ENCODE data around the gene IGF2BP2. TPM values are rescaled to one million over a fixed set of nuclear protein-coding genes. Genes with fewer than 3 reads are reported as not detected.
"Not testable (repeated sequence)": the region's sequence is repeated elsewhere in the genome, so short reads cannot be mapped to it uniquely, and the experiment has no call there.

IGF2BP2 gene
- total RNA-seq, 1 experiment from 2014 or later = 42.2 TPM

DNA sequence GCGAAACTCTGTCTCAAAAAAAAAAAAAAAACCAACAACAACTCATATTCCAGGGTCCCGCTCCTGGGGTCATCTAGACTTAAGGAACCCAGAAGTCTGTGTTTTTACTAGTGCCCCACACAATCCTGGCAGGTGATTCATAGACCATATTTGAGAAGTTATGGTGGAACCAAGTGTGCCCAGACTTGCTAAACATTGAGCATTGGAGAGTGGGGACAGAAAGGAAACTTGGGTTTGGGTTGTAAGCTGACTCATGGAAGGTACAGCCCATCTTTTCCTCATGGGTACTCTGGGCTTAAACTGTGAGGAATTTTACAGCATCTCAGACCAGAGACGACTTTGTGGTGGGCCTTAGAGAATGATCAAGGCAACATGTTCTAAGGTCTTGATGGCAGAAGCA lies 18.3 kb upstream of the IGF2BP2 start:
- DNase-seq (ENCODE audit: low spot score) = no peak
- in situ Hi-C loops (cut with HindIII; ENCODE audit: low sequenced_read_pairs) = no loop called here

DNA sequence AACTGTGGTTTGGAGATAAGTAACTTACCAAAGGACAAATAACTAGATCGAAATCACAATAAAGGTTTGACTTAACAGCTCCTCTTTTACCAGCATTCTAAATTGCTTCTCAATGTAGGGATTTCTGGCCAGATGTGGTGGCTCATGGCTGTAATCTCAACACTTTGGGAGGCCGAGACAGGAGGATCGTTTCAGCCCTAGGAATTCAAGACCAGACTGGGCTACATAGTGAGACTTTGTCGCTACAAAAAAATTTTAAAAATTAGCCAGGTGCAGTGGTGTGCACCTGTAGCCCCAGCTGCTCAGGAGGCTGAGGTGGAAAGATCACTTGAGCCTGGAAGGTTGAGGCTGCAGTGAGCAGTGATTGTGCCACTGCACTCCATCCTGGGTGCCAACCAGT lies 17.4 kb upstream of the IGF2BP2 start:
- in situ Hi-C loops (cut with HindIII; ENCODE audit: low sequenced_read_pairs) = no loop called here
- DNase-seq (ENCODE audit: low spot score) = no peak

DNA sequence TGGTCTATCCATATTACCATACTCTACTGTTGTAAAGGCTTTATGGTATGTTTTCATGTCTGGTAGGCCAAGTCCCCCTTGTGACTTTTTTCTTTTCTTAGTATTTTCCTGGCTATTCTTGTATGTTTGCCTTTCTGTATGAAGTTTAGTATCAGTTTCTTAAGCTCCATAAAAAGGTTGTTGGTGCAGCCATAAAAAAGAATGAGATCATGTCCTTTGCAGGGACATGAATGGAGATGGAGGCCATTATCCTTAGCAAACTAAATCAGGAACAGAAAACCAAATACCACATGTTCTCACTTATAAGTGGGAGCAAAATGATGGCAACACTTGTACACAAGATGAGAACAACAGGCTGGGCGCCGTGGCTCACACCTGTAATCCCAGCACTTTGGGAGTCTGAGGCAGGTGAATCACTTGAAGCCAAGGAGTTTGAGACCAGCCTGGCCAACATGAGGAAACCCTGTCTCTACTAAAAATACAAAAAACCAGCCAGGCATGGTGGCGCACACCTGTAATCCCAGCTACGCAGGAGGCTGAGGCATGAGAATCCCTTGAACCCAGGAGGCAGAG lies 13.7 kb upstream of the IGF2BP2 start:
- DNase-seq (ENCODE audit: low spot score); in situ Hi-C loops (cut with HindIII; ENCODE audit: low sequenced_read_pairs): not testable (repeated sequence)

DNA sequence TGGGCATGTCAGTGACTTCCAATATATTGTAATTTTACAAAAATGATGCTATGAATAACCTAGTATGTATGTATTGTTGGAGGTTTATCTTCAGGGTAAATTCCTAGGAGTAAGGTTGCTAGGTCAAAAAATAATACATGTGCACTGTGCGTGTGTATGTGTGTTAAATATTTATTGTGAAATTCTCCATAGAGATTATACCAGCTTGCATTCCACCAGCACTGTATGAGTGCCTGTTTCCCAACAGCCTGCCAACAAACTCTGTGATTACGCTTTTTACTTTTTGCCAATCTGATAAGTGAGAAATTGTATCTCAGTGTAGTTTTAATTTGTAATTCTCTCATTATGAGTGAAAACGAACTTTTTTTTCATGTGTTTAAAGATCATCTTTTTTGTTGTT lies 12.6 kb upstream of the IGF2BP2 start:
- in situ Hi-C loops (cut with HindIII; ENCODE audit: low sequenced_read_pairs) = no loop called here
- DNase-seq (ENCODE audit: low spot score) = no peak

DNA sequence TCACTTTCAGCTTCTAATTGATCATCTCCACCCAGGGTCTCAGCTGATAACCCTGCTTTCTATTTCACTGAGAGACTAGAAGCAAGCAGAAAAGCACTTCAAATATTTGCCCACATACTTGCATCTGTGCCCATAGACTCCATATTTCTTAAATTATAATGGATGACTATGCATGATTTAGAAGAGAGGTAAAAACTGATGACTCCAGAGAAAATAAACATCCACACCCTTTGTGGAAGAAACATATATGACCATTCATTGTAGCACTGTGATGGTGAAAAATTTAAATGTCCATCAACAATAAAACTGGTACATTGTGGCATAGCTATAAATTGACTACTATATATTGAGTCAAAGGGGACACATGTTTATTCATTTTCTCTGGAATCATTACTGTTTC lies 7.1 kb upstream of the IGF2BP2 start:
- in situ Hi-C loops (cut with HindIII; ENCODE audit: low sequenced_read_pairs) = no loop called here

DNA sequence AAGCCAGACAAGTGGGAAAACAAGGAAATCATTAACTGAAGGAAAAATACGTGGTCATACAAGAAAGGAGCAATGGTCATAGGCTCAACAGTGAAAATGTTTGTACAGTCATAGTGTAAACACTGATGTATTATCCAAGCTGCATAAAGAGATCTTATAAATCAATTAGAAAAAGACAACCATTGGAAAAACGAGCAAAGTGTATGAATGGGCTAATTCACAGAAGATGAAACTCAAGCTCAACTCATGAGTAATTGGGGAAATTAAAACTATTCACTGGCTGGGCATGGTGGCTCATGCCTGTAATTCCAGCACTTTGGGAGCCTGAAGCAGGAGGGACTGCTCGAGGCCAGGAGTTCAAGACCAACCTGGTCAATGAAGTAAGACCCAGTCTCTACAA lies 6.4 kb upstream of the IGF2BP2 start:
- DNase-seq (ENCODE audit: low spot score) = no peak
- in situ Hi-C loops (cut with HindIII; ENCODE audit: low sequenced_read_pairs) = no loop called here

More for the DNA sequence above, 7.1 kb upstream of the IGF2BP2 start:
- DNase-seq (ENCODE audit: low spot score) = no peak

DNA sequence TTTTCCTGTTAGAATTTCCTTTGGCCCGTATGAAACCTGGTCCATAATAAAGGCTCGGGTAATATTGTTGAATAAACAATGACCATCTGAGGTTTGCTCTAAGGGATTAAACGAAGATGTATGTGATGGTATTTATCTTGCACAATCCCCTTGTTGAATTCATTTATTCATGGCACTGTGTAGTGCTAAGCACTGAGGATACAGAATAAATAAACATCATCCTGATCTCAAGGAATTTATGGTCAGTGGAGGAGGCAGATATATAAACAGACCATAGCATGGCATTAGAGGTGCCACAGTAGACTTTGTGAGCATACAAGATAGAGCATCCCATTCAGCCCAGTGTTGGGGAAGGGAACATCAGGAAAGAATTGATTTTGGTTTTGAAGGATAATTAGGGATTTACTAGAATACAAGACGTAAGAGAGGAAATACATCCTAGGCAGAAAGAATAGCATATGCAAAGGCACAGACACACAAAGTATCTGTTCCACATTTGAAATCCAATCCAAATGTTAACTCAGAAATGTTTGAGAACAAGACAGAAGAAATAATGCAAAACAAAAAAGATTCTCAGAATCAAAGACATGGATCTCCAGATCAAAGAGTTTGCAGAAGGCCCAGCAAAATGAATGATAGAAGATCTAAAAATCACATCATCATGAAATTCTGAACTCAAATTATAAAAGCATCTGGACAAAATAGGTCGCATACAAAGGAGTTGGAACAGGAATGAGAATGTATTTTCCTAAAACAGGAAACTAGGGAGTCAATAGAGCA lies 5.4 kb upstream of the IGF2BP2 start:
- in situ Hi-C loops (cut with HindIII; ENCODE audit: low sequenced_read_pairs) = no loop called here
- DNase-seq (ENCODE audit: low spot score) = no peak

DNA sequence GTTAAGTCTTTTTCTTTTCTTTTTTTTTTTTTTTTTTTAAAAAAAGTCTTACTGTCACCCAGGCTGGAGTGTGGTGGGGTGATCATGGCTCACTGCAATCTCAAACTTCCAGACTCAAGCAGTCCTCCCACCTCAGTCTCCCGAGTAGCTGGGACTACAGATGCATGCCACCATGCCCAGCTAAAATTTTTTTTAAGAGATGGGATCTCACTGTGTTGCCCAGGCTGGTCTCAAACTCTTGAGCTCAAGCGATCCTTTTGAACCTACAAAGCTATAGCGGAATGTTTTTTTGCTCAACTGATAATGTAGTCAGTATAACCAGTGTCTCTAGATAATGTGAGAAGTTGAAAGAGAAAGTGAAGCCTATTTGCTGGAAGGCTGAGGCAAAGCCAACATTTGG lies 3.9 kb upstream of the IGF2BP2 start:
- no peak for DNase-seq (ENCODE audit: low spot score)
- in situ Hi-C loops (cut with HindIII; ENCODE audit: low sequenced_read_pairs) = loop anchor here (10.0 kb wide), 1 partner anchor 96 kb away; no protein-coding TSS in a partner anchor

DNA sequence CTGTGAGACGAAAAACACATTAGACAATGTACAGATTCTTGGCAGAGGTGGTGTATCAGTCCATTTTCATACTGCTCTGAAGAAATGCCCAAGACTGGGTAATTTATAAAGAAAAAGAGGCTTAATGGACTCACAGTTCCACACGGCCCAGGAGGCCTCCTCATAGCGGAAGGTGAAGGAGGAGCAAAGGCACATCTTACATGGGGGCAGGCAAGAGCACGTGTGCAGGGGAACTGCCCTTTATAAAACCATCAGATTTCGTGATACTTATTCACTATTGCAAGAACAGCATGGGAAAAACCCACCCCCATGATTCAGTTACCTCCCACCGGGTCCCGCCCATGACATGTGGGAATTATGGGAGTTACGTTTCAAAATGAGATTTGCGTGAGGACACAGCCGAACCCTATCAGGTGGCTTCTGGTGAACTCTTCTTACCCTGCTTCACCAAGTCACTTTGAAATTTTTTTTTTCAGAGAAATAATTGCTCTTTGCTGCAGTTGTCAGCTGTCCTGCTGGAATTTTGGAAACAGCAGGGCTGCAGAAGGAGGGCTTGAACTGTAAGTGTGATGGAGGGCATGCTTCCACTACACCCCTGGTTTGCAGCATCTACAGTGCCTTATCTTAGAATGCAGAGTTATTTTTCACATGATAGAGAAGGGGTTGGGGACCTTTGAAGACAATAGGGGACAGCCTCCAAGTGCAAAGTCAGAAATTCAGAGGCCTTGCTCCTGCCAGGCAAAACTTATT lies 2.9 kb upstream of the IGF2BP2 start:
- in situ Hi-C loops (cut with HindIII; ENCODE audit: low sequenced_read_pairs) = loop anchor here (10.0 kb wide), 1 partner anchor 97 kb away; no protein-coding TSS in a partner anchor
- DNase-seq (ENCODE audit: low spot score) = no peak

- peak; percentile 48 for DNase-seq (ENCODE audit: low spot score)
- in situ Hi-C loops (cut with HindIII; ENCODE audit: low sequenced_read_pairs) = loop anchor here (10.0 kb wide), 1 partner anchor 99 kb away; no protein-coding TSS in a partner anchor
Measured at GRCh38 chr3:185825639-185826481, 1.0 kb upstream of the IGF2BP2 start.

GRCh38 chr3:185824051-185825005 lies 514 bp downstream of the IGF2BP2 start:
- DNase-seq (ENCODE audit: low spot score) = peak; percentile 35

DNA sequence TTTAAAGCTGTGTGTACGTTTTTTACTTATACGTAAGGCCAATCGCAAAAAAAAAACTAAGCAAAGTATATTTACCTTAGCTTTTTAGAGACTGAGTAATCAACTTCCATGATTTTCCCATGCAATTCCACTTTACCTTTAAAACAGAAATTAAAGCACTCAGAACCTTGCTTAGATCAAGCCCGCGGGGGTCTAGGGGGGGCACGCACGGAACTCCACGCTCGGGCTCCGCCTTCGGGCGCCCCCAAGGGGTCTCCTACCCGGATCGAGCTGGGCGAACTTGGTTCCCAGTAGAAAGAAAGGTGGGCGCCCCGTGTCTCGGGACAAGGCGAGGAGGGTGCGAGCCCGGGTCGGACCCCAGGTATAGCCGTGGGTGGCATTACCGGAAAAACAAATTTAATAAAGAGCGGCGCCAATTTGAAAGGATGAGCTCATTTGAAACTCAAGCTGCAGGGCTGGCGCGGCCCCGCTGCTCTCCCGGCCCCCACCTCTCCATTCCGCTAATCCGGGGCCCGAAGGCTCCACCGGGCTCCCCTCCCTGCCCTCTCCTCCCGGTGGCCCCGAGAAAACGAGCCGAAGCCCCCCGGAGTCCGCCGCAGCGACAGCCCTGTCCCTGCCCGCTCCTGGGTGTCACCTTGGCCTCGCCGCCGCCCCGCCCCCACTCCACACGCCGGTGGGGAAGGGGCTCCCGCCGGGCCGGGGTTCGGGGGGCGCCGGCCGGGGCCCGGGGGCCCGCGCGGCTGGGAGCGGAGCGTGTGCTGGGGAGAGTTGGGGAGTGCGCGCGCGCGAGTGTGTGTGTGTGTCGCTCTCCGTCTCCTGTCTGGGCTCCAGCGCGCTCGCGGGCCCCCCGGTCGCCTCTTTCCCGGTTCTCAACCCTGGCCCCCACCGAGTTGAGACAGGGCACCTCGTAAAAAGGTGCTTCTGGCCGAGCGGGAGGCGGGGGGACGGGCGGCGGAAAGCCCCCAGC lies 1.5 kb downstream of the IGF2BP2 start:
- in situ Hi-C loops (cut with HindIII; ENCODE audit: low sequenced_read_pairs) = loop anchor here (10.0 kb wide), 1 partner anchor 101 kb away; no protein-coding TSS in a partner anchor
- DNase-seq (ENCODE audit: low spot score) = peak; percentile 56

More at GRCh38 chr3:185824051-185825005, 514 bp downstream of the IGF2BP2 start:
- in situ Hi-C loops (cut with HindIII; ENCODE audit: low sequenced_read_pairs) = loop anchor here (10.0 kb wide), 1 partner anchor 100 kb away; no protein-coding TSS in a partner anchor

GRCh38 chr3:185822221-185823000 lies 2.4 kb downstream of the IGF2BP2 start:
- in situ Hi-C loops (cut with HindIII; ENCODE audit: low sequenced_read_pairs) = loop anchor here (10.0 kb wide), 1 partner anchor 102 kb away; no protein-coding TSS in a partner anchor
- DNase-seq (ENCODE audit: low spot score) = peak; percentile 30

DNA sequence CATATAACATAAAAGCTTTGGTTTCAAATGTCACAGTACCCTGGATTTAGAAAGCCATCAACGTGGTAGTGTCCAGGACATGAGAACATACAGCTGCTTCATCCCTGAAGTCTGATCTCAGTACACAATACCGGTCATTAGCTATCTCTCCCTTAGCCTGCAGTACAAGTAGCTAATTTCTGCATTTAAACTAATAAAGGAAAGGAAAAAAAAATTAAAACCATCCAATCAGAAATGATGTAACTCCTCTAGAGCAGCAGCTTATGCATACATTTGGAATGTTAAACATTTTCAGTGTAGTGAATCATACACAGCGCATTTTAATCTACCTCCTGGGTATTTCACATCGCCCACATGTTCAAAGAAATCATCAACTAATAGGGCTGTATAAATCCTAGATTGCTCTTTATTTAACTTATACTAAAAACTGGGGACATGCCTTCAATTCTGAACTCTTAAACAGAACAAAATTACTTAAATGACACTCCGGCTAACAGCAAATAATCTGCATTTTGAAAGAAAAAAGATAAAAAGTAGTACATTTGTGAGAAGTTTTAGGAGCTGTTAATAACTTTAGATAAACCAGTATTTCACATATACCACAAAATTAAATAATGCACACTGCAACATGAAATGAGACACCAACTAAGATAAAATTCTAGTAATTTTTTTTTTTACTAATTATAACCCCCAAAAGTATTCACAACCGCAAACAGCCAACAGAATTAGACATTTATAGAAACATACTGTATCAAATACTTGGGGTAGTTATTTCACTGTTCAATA lies 3.7 kb downstream of the IGF2BP2 start:
- in situ Hi-C loops (cut with HindIII; ENCODE audit: low sequenced_read_pairs) = loop anchor here (10.0 kb wide), 1 partner anchor 104 kb away; no protein-coding TSS in a partner anchor
- DNase-seq (ENCODE audit: low spot score) = peak; percentile 55

DNA sequence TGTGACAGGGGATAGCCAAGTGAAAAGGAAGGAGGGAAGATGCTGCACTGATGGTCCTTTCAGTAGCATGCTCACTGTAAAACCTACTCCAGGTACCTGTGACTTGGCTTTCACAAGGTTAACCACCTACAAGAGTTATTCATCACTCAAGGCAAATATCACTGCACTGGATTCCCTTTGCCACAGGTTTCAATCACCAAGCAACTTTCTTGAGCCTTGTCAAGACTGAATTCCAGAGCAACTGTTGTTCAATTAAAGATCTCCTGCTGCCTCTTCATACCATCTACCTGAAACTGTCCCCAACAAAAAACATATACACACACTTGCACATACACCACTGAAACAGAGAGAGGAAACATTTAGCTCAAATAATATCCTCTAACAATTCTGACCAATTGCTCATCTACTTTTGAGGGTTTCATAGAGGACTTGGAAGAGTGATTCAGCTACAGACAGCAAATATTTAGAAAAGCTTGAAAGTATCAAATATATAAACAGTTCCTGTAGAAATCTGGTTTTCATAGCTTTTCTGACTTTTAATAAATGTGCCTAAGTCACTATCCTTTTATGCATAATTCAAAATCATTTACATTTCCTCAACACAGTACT lies 6.5 kb downstream of the IGF2BP2 start:
- no peak for DNase-seq (ENCODE audit: low spot score)
- in situ Hi-C loops (cut with HindIII; ENCODE audit: low sequenced_read_pairs) = loop anchor here (5.0 kb wide), 1 partner anchor 81 kb away; no protein-coding TSS in a partner anchor

Data from G401 (cell line).